ENCODE data around the gene FRZB.
"Not testable (repeated sequence)": the region's sequence is repeated elsewhere in the genome, so short reads cannot be mapped to it uniquely, and the experiment has no call there.

The FRZB gene

GRCh38 chr2:182897137-182897536, 30.7 kb upstream of the FRZB start:
- Histone ChIP-seq H3K9me3 (ENCODE audit: control insufficient read depth, insufficient read depth, low read length) (0 out of 2 replicates have a peak, but pooled peaks cover 6% of the 10 kb centered on the region), H3K4me1 (ENCODE audit: insufficient read depth, low read length) (no peaks in the 10 kb centered on the region), H3K9ac (ENCODE audit: low read depth, low read length) (no peak overlapping the region), H3K36me3 (ENCODE audit: insufficient read depth, low read length) (no peaks in the 10 kb centered on the region)

- Histone ChIP-seq H3K9me3 (ENCODE audit: control insufficient read depth, insufficient read depth, low read length) (0 out of 2 replicates have a peak, but pooled peaks cover 6% of the 10 kb centered on the region), H3K4me1 (ENCODE audit: insufficient read depth, low read length) (no peaks in the 10 kb centered on the region), H3K9ac (ENCODE audit: low read depth, low read length) (no peak overlapping the region), H3K36me3 (ENCODE audit: insufficient read depth, low read length) (no peaks in the 10 kb centered on the region)
Measured at GRCh38 chr2:182895798-182896197, 29.4 kb upstream of the FRZB start.

- H3K36me3 ChIP-seq (ENCODE audit: insufficient read depth, low read length), result no peaks in the 10 kb centered on the region
- H3K9ac ChIP-seq (ENCODE audit: low read depth, low read length), result no peak overlapping the region
- H3K9me3 ChIP-seq (ENCODE audit: control insufficient read depth, insufficient read depth, low read length), result 0 out of 2 replicates have a peak, but pooled peaks cover 6% of the 10 kb centered on the region
- no peaks in the 10 kb centered on the region for H3K4me1 ChIP-seq (ENCODE audit: insufficient read depth, low read length)
Measured at GRCh38 chr2:182895169-182895568, 28.7 kb upstream of the FRZB start.

GRCh38 chr2:182894174-182894573, 27.7 kb upstream of the FRZB start:
- Histone ChIP-seq H3K36me3 (ENCODE audit: insufficient read depth, low read length) (no peaks in the 10 kb centered on the region), H3K4me1 (ENCODE audit: insufficient read depth, low read length) (no peaks in the 10 kb centered on the region), H3K9ac (ENCODE audit: low read depth, low read length) (no peak overlapping the region), H3K9me3 (ENCODE audit: control insufficient read depth, insufficient read depth, low read length) (0 out of 2 replicates have a peak, but pooled peaks cover 6% of the 10 kb centered on the region)

- no peak overlapping the region for H3K9ac ChIP-seq (ENCODE audit: low read depth, low read length)
- no peaks in the 10 kb centered on the region for H3K4me1 ChIP-seq (ENCODE audit: insufficient read depth, low read length)
- no peaks in the 10 kb centered on the region for H3K36me3 ChIP-seq (ENCODE audit: insufficient read depth, low read length)
Measured at GRCh38 chr2:182893666-182894065, 27.2 kb upstream of the FRZB start.

GRCh38 chr2:182893035-182893434, 26.6 kb upstream of the FRZB start:
- H3K9ac ChIP-seq (ENCODE audit: low read depth, low read length); H3K36me3 ChIP-seq (ENCODE audit: insufficient read depth, low read length); H3K9me3 ChIP-seq (ENCODE audit: control insufficient read depth, insufficient read depth, low read length); H3K4me1 ChIP-seq (ENCODE audit: insufficient read depth, low read length): not testable (repeated sequence)

More at GRCh38 chr2:182893666-182894065, 27.2 kb upstream of the FRZB start:
- H3K9me3 ChIP-seq (ENCODE audit: control insufficient read depth, insufficient read depth, low read length), result 0 out of 2 replicates have a peak, but pooled peaks cover 6% of the 10 kb centered on the region

- no peaks in the 10 kb centered on the region for H3K4me1 ChIP-seq (ENCODE audit: insufficient read depth, low read length)
- H3K9ac ChIP-seq (ENCODE audit: low read depth, low read length), result no peak overlapping the region
- H3K9me3 ChIP-seq (ENCODE audit: control insufficient read depth, insufficient read depth, low read length), result 0 out of 2 replicates have a peak, but pooled peaks cover 6% of the 10 kb centered on the region
Measured at GRCh38 chr2:182891611-182892010, 25.2 kb upstream of the FRZB start.

GRCh38 chr2:182890773-182891378, 24.4 kb upstream of the FRZB start:
- 0 out of 2 replicates have a peak, but pooled peaks cover 6% of the 10 kb centered on the region for H3K9me3 ChIP-seq (ENCODE audit: control insufficient read depth, insufficient read depth, low read length)
- no peaks in the 10 kb centered on the region for H3K4me1 ChIP-seq (ENCODE audit: insufficient read depth, low read length)
- no peaks in the 10 kb centered on the region for H3K36me3 ChIP-seq (ENCODE audit: insufficient read depth, low read length)
- H3K9ac ChIP-seq (ENCODE audit: low read depth, low read length), result no peak overlapping the region

More at GRCh38 chr2:182891611-182892010, 25.2 kb upstream of the FRZB start:
- no peaks in the 10 kb centered on the region for H3K36me3 ChIP-seq (ENCODE audit: insufficient read depth, low read length)

- H3K9me3 ChIP-seq (ENCODE audit: control insufficient read depth, insufficient read depth, low read length), result 0 out of 2 replicates have a peak, but pooled peaks cover 6% of the 10 kb centered on the region
- no peaks in the 10 kb centered on the region for H3K4me1 ChIP-seq (ENCODE audit: insufficient read depth, low read length)
- no peaks in the 10 kb centered on the region for H3K36me3 ChIP-seq (ENCODE audit: insufficient read depth, low read length)
- no peak overlapping the region for H3K9ac ChIP-seq (ENCODE audit: low read depth, low read length)
Measured at GRCh38 chr2:182890305-182890704, 23.9 kb upstream of the FRZB start.

GRCh38 chr2:182887753-182888415, 21.4 kb upstream of the FRZB start:
- Histone ChIP-seq H3K4me1 (ENCODE audit: insufficient read depth, low read length) (no peaks in the 10 kb centered on the region), H3K36me3 (ENCODE audit: insufficient read depth, low read length) (no peaks in the 10 kb centered on the region), H3K9me3 (ENCODE audit: control insufficient read depth, insufficient read depth, low read length) (no peaks in the 10 kb centered on the region), H3K9ac (ENCODE audit: low read depth, low read length) (no peak overlapping the region)

GRCh38 chr2:182887093-182887492, 20.7 kb upstream of the FRZB start:
- Histone ChIP-seq H3K9ac (ENCODE audit: low read depth, low read length) (no peak overlapping the region), H3K9me3 (ENCODE audit: control insufficient read depth, insufficient read depth, low read length) (no peaks in the 10 kb centered on the region)

GRCh38 chr2:182885771-182886170, 19.3 kb upstream of the FRZB start:
- no peak overlapping the region for H3K9ac ChIP-seq (ENCODE audit: low read depth, low read length)
- no peaks in the 10 kb centered on the region for H3K9me3 ChIP-seq (ENCODE audit: control insufficient read depth, insufficient read depth, low read length)
- no peaks in the 10 kb centered on the region for H3K36me3 ChIP-seq (ENCODE audit: insufficient read depth, low read length)
- H3K4me1 ChIP-seq (ENCODE audit: insufficient read depth, low read length), result no peaks in the 10 kb centered on the region

More at GRCh38 chr2:182887093-182887492, 20.7 kb upstream of the FRZB start:
- Histone ChIP-seq H3K4me1 (ENCODE audit: insufficient read depth, low read length) (no peaks in the 10 kb centered on the region), H3K36me3 (ENCODE audit: insufficient read depth, low read length) (no peaks in the 10 kb centered on the region)

- Histone ChIP-seq H3K9me3 (ENCODE audit: control insufficient read depth, insufficient read depth, low read length) (no peaks in the 10 kb centered on the region), H3K36me3 (ENCODE audit: insufficient read depth, low read length) (no peaks in the 10 kb centered on the region), H3K9ac (ENCODE audit: low read depth, low read length) (no peak overlapping the region), H3K4me1 (ENCODE audit: insufficient read depth, low read length) (no peaks in the 10 kb centered on the region)
Measured at GRCh38 chr2:182883451-182883850, 17.0 kb upstream of the FRZB start.

- H3K9ac ChIP-seq (ENCODE audit: low read depth, low read length); H3K36me3 ChIP-seq (ENCODE audit: insufficient read depth, low read length); H3K9me3 ChIP-seq (ENCODE audit: control insufficient read depth, insufficient read depth, low read length); H3K4me1 ChIP-seq (ENCODE audit: insufficient read depth, low read length): not testable (repeated sequence)
Measured at GRCh38 chr2:182880100-182880499, 13.7 kb upstream of the FRZB start.

GRCh38 chr2:182876653-182877052, 10.2 kb upstream of the FRZB start:
- not testable (repeated sequence) for H3K4me1 ChIP-seq (ENCODE audit: insufficient read depth, low read length); H3K9ac ChIP-seq (ENCODE audit: low read depth, low read length); H3K9me3 ChIP-seq (ENCODE audit: control insufficient read depth, insufficient read depth, low read length); H3K36me3 ChIP-seq (ENCODE audit: insufficient read depth, low read length)

Data from ES-I3 (cell line).